Spinal cord (tissue), 10 donors: ENCODE data around the gene VRK1. TPM values are rescaled to one million over a fixed set of nuclear protein-coding genes. Genes with fewer than 3 reads are reported as not detected.
A peak's percentile ranks its signal among the peaks of the same experiment; 100 is the strongest.

Experiments
- DNase-seq, 6 donors: peaks; one replicate each; pipeline versions ENCODE4 v3.0.0 to v3.0.0-alpha.2; 2013 to 2015; ENCODE audit warnings: low spot score in 6 of 6, low read depth in 4 of 6
- H3K27ac ChIP-seq: one replicate; pipeline ENCODE4 v1.5.1; 2013; ENCODE audit warnings: low read depth, low read length, control low read depth
- H3K27me3 ChIP-seq: one replicate; pipeline ENCODE4 v1.6.1; 2013; ENCODE audit warnings: low read length; ENCODE audit not compliant: control insufficient read depth, insufficient read depth
- H3K36me3 ChIP-seq: one replicate; pipeline ENCODE4 v1.6.1; 2013; ENCODE audit warnings: low read length; ENCODE audit not compliant: control insufficient read depth, insufficient read depth
- H3K4me1 ChIP-seq: one replicate; pipeline ENCODE4 v1.6.1; 2013; ENCODE audit warnings: low read length; ENCODE audit not compliant: control insufficient read depth, insufficient read depth
- H3K4me3 ChIP-seq: one replicate; pipeline ENCODE4 v1.5.1; 2013; ENCODE audit warnings: low read depth, low read length, control low read depth
- H3K9me3 ChIP-seq: one replicate; pipeline ENCODE4 v1.6.1; 2013; ENCODE audit warnings: low read length; ENCODE audit not compliant: control insufficient read depth, insufficient read depth
- WGBS: methylation state at CpG from one replicate; pipeline ENCODE4 v1.1.5; 2013; ENCODE audit warnings: missing lambda C conversion rate; ENCODE audit not compliant: insufficient coverage; 5-methylcytosine and 5-hydroxymethylcytosine counted together
- polyA plus RNA-seq, 2 donors: library from polyadenylated mRNA; unstranded; fragments of 120-200 nt; gene quantifications; one replicate each; pipeline ENCODE4 v1.2.1, GENCODE V29; 2013; ENCODE audit not compliant: insufficient read length in 2 of 2
- total RNA-seq, 2 donors: library from RNA; depleted of rRNA in 1 of 2; stranded (reverse); fragments of 120-200 nt in 1 of 2; fragments of >200 nt in 1 of 2; gene quantifications; one replicate each; pipeline versions ENCODE4 v1.2.3 to v1.2.4, GENCODE V29; 2013 to 2014
- donor health status: healthy.

The VRK1 gene
- total and polyA plus RNA-seq, 4 donors, result 14.5 to 41.0 (median 18.3) TPM

GRCh38 chr14:96783043-96783914 is 13.9 kb upstream of the VRK1 start:
- peak in 1 of 6 donors; percentile 59 for DNase-seq
- Histone ChIP-seq H3K4me3 (no peak overlapping the region), H3K4me1 (no peaks in the 10 kb centered on the region), H3K36me3 (no peaks in the 10 kb centered on the region), H3K9me3 (no peaks in the 10 kb centered on the region), H3K27ac (no peak overlapping the region), H3K27me3 (no peaks in the 10 kb centered on the region)
- WGBS, result 66% methylated on average over 3 of the region's 10 CpGs

GRCh38 chr14:96783915-96784224 is 13.3 kb upstream of the VRK1 start:
- Histone ChIP-seq H3K9me3 (no peaks in the 10 kb centered on the region), H3K4me3 (no peak overlapping the region), H3K36me3 (no peaks in the 10 kb centered on the region), H3K4me1 (no peaks in the 10 kb centered on the region), H3K27me3 (no peaks in the 10 kb centered on the region), H3K27ac (no peak overlapping the region)
- WGBS, result 79% methylated on average over 4 of the region's 4 CpGs
- no peak for DNase-seq

GRCh38 chr14:96790186-96790585 is 7.0 kb upstream of the VRK1 start:
- no peak overlapping the region for H3K4me3 ChIP-seq
- no peak overlapping the region for H3K27ac ChIP-seq
- no CpG with 5 or more reads among the region's 3 CpGs for WGBS
- H3K9me3 ChIP-seq, result no peaks in the 10 kb centered on the region
- H3K4me1 ChIP-seq, result no peaks in the 10 kb centered on the region
- no peak for DNase-seq
- no peaks in the 10 kb centered on the region for H3K27me3 ChIP-seq
- no peaks in the 10 kb centered on the region for H3K36me3 ChIP-seq

GRCh38 chr14:96790706-96791105 is 6.5 kb upstream of the VRK1 start:
- H3K36me3 ChIP-seq, result no peaks in the 10 kb centered on the region
- H3K27ac ChIP-seq, result no peak overlapping the region
- H3K27me3 ChIP-seq, result no peaks in the 10 kb centered on the region
- no peaks in the 10 kb centered on the region for H3K9me3 ChIP-seq
- no peak for DNase-seq
- no CpG with 5 or more reads among the region's 1 CpG for WGBS
- no peaks in the 10 kb centered on the region for H3K4me1 ChIP-seq
- H3K4me3 ChIP-seq, result no peak overlapping the region

GRCh38 chr14:96792003-96792402 is 5.2 kb upstream of the VRK1 start:
- Histone ChIP-seq H3K4me1 (no peaks in the 10 kb centered on the region), H3K4me3 (no peak overlapping the region), H3K27ac (no peak overlapping the region), H3K9me3 (no peaks in the 10 kb centered on the region), H3K27me3 (no peaks in the 10 kb centered on the region), H3K36me3 (no peaks in the 10 kb centered on the region)
- DNase-seq, result no peak
- no CpG with 5 or more reads among the region's 5 CpGs for WGBS

- H3K9me3 ChIP-seq, result no peaks in the 10 kb centered on the region
- no peak overlapping the region for H3K27ac ChIP-seq
- no peaks in the 10 kb centered on the region for H3K36me3 ChIP-seq
- DNase-seq, result no peak
- WGBS, result 39% methylated on average over 4 of the region's 7 CpGs
- H3K4me3 ChIP-seq, result no peak overlapping the region
- H3K4me1 ChIP-seq, result peaks cover under 1% of the 10 kb centered on the region
- no peaks in the 10 kb centered on the region for H3K27me3 ChIP-seq
These were observed 4.6 kb upstream of the VRK1 start for GRCh38 chr14:96792591-96792990.

- Histone ChIP-seq H3K36me3 (no peaks in the 10 kb centered on the region), H3K27me3 (no peaks in the 10 kb centered on the region), H3K4me3 (no peak overlapping the region), H3K9me3 (no peaks in the 10 kb centered on the region), H3K4me1 (peaks cover 6% of the 10 kb centered on the region), H3K27ac (no peak overlapping the region)
- whole genome bisulfite sequencing, result 86% methylated on average over 1 of the region's 6 CpGs
- DNase-seq, result no peak
These were observed 3.6 kb upstream of the VRK1 start for GRCh38 chr14:96793547-96793946.

- Histone ChIP-seq H3K27ac (no peak overlapping the region), H3K4me3 (no peak overlapping the region), H3K27me3 (no peaks in the 10 kb centered on the region), H3K4me1 (peaks cover 6% of the 10 kb centered on the region), H3K36me3 (no peaks in the 10 kb centered on the region), H3K9me3 (no peaks in the 10 kb centered on the region)
- 85% methylated on average over 9 of the region's 9 CpGs for WGBS
- no peak for DNase-seq
These were observed 1.9 kb upstream of the VRK1 start for GRCh38 chr14:96795109-96795828.

GRCh38 chr14:96797582-96798349 is 584 bp downstream of the VRK1 start:
- peak in 2 of 6 donors; percentile 32 to 38 for DNase-seq
- no peaks in the 10 kb centered on the region for H3K9me3 ChIP-seq
- H3K4me3 ChIP-seq, result peak overlapping the region; percentile 56
- no peaks in the 10 kb centered on the region for H3K27me3 ChIP-seq
- WGBS, result under 1% methylated on average over 56 of the region's 59 CpGs
- no peak overlapping the region for H3K27ac ChIP-seq
- H3K36me3 ChIP-seq, result no peaks in the 10 kb centered on the region
- peaks cover 6% of the 10 kb centered on the region for H3K4me1 ChIP-seq
